B cell (primary cell): ENCODE data around the gene GNAS. TPM values are rescaled to one million over a fixed set of nuclear protein-coding genes. Genes with fewer than 3 reads are reported as not detected.

ENCODE experiments used
- ATAC-seq: fragments of 200-7000 bp; cut with Tn5 transposase; one replicate; pipeline ENCODE4 v1.10.0; 2021; ENCODE audit warnings: low read depth, mild to moderate bottlenecking, moderate number of reproducible peaks, moderate library complexity
- CTCF ChIA-PET: fragments of 350-600 bp; sonication (Branson Sonifier 250); formaldehyde crosslinking; loops from one replicate; lab custom pipeline; 2021; ENCODE audit warnings: antibody characterized with exemption, inconsistent platforms; lab: Charles Lee
- POLR2A ChIA-PET: fragments of 350-600 bp; sonication (Branson Sonifier 250); formaldehyde crosslinking; loops from one replicate; lab custom pipeline; 2021; ENCODE audit warnings: antibody characterized with exemption; lab: Charles Lee
- DNase-seq: peaks from one replicate; pipeline ENCODE4 v3.0.0; 2013
- H2AFZ ChIP-seq: 2 replicates; pipeline ENCODE4 v1.6.1; 2012; ENCODE audit warnings: mild to moderate bottlenecking, low read depth, low read length; ENCODE audit not compliant: insufficient read depth, poor library complexity, severe bottlenecking
- H3K27ac ChIP-seq, 2 donors: 1 replicate in 1 of 2; 2 replicates in 1 of 2; pipeline ENCODE4 v1.5.1; 2012 to 2013; ENCODE audit warnings: low read length in 2 of 2, mild to moderate bottlenecking in 2 of 2, moderate library complexity in 1 of 2
- H3K27me3 ChIP-seq, 4 experiments: fragments of 200-600 bp in 1 of 4; sonication (generic) in 1 of 4; replicated peaks in 1 of 4; 1 replicate in 2 of 4; 2 replicates in 2 of 4; pipeline versions ENCODE4 v1.6.1 to v1.7.0; 2013 to 2016; ENCODE audit warnings: low read length in 3 of 4, mild to moderate bottlenecking in 2 of 4, mixed read lengths in 1 of 4, moderate library complexity in 1 of 4; ENCODE audit not compliant: insufficient read depth in 4 of 4, control insufficient read depth in 3 of 4; ENCODE audit errors: control extremely low read depth in 1 of 4
- H3K36me3 ChIP-seq, 2 experiments: replicated peaks in 1 of 2; 1 replicate in 1 of 2; 2 replicates in 1 of 2; pipeline versions ENCODE4 v1.6.1 to v1.7.1; 2013; ENCODE audit warnings: low read length in 1 of 2; ENCODE audit not compliant: insufficient read depth in 2 of 2, control insufficient read depth in 1 of 2; ENCODE audit errors: control extremely low read depth in 1 of 2, extremely low read depth in 1 of 2
- H3K4me1 ChIP-seq, 2 donors: fragments of 200-600 bp in 1 of 2; sonication (generic) in 1 of 2; 1 replicate in 1 of 2; 2 replicates in 1 of 2; pipeline versions ENCODE4 v1.5.1 to v1.6.1; 2013 to 2017; ENCODE audit warnings: low read length in 2 of 2; ENCODE audit not compliant: control insufficient read depth in 2 of 2, insufficient read depth in 2 of 2
- H3K4me2 ChIP-seq: replicated peaks from 2 replicates; pipeline ENCODE3; 2012; ENCODE audit warnings: mild to moderate bottlenecking, low read depth, low read length; ENCODE audit not compliant: poor library complexity, severe bottlenecking
- H3K4me3 ChIP-seq, 5 experiments: fragments of 200-600 bp in 1 of 5; sonication (generic) in 1 of 5; 1 replicate in 3 of 5; 2 replicates in 2 of 5; pipeline versions ENCODE4 v1.5.1 to v1.7.0; 2011 to 2016; ENCODE audit warnings: low read length in 4 of 5, mild to moderate bottlenecking in 4 of 5, low read depth in 2 of 5, control low read depth in 1 of 5, moderate library complexity in 1 of 5; ENCODE audit not compliant: insufficient read depth in 1 of 5; ENCODE audit errors: control extremely low read depth in 1 of 5, extremely low read depth in 1 of 5
- H3K79me2 ChIP-seq: fragments of 200-600 bp; sonication (generic); one replicate; pipeline ENCODE4 v1.6.0; 2016; ENCODE audit warnings: low read length; ENCODE audit not compliant: control insufficient read depth, insufficient read depth
- H3K9ac ChIP-seq: fragments of 200-600 bp; sonication (generic); 2 replicates; pipeline ENCODE4 v1.6.1; 2017; ENCODE audit warnings: mild to moderate bottlenecking, low read length, moderate library complexity
- H3K9me3 ChIP-seq, 3 donors: one replicate each; pipeline versions ENCODE4 v1.6.1 to v1.7.1; 2013; ENCODE audit warnings: low read length in 2 of 3; ENCODE audit not compliant: control insufficient read depth in 2 of 3, insufficient read depth in 1 of 3; ENCODE audit errors: control extremely low read depth in 1 of 3
- H4K20me1 ChIP-seq: 2 replicates; pipeline ENCODE4 v1.6.0; 2012; ENCODE audit warnings: mild to moderate bottlenecking, low read length; ENCODE audit not compliant: insufficient read depth, control insufficient read depth, poor library complexity, severe bottlenecking
- H3K27ac Mint-ChIP-seq: one replicate; pipeline ENCODE4 v1.8.0; 2021; ENCODE audit warnings: mixed read lengths
- H3K27me3 Mint-ChIP-seq: one replicate; pipeline ENCODE4 v1.8.0; 2021; ENCODE audit warnings: mixed read lengths
- H3K4me1 Mint-ChIP-seq: one replicate; pipeline ENCODE4 v1.8.0; 2021; ENCODE audit warnings: mixed read lengths
- H3K4me3 Mint-ChIP-seq: one replicate; pipeline ENCODE4 v1.8.0; 2021; ENCODE audit warnings: mixed read lengths
- H3K9me3 Mint-ChIP-seq: one replicate; pipeline ENCODE4 v1.8.0; 2022; ENCODE audit warnings: mixed read lengths; ENCODE audit not compliant: insufficient read depth
- CTCF ChIP-seq: fragments of 200-600 bp; IDR thresholded peaks from one replicate; pipeline ENCODE4 v1.8.0; 2022; ENCODE audit warnings: antibody characterized with exemption, mild to moderate bottlenecking
- EZH2 ChIP-seq: IDR thresholded peaks from 2 replicates; pipeline ENCODE4 v1.6.1; 2012; ENCODE audit warnings: borderline replicate concordance, low read depth, mild to moderate bottlenecking, moderate library complexity, low read length; ENCODE audit not compliant: insufficient read depth, poor library complexity, severe bottlenecking
- WGBS: methylation state at CpG from one replicate; pipeline ENCODE4 v1.1.5; 2013; ENCODE audit warnings: missing lambda C conversion rate; ENCODE audit not compliant: insufficient coverage; 5-methylcytosine and 5-hydroxymethylcytosine counted together
- intact Hi-C: fragments of 100-400 bp; cut with micrococcal nuclease; formaldehyde crosslinking; loops from one replicate; pipeline ENCODE4 v1.10.0; 2022
- polyA plus RNA-seq: library from polyadenylated mRNA; depleted of rRNA; stranded (reverse); fragments of >200 nt; gene quantifications from 2 replicates; pipeline ENCODE4 v1.2.3, GENCODE V29; 2012
- total RNA-seq, 2 donors: library from RNA; stranded (reverse); fragments of 120-200 nt in 1 of 2; gene quantifications; 1 replicate in 1 of 2; 2 replicates in 1 of 2; pipeline versions ENCODE4 v1.2.3 to v1.2.4, GENCODE V29; 2013 to 2022

The GNAS gene
- total and polyA plus RNA-seq, 2 donors (not counting 1 experiment from before 2014, with no cell fraction given), result 714 to 1,181 TPM

- Mint-ChIP-seq H3K27ac (no peak overlapping the region), H3K4me3 (no peak overlapping the region), H3K27me3 (peaks cover 22% of the 10 kb centered on the region), H3K4me1 (no peaks in the 10 kb centered on the region), H3K9me3 (no peaks in the 10 kb centered on the region)
- H4K20me1 ChIP-seq, result no peaks in the 10 kb centered on the region
- no peaks in the 10 kb centered on the region for H3K36me3 ChIP-seq
- intact Hi-C loops, result no loop called here
- H3K27me3 ChIP-seq, result peaks cover 0 to 7% (median 6%) of the 10 kb centered on the region in 4 experiments
- DNase-seq, result no peak
- ChIA-PET POLR2A (no interaction called here), CTCF (interaction anchor here (0.9 to 6.6 kb wide), 8 partner anchors 11 to 633 kb away, joined by 3 to 58 read pairs (median 4); no protein-coding TSS in a partner anchor)
- no peaks in the 10 kb centered on the region for H3K9me3 ChIP-seq
- H3K4me2 ChIP-seq, result no peak overlapping the region
- H3K4me3 ChIP-seq, result no peak overlapping the region
- H3K9ac ChIP-seq, result no peak overlapping the region
- no peaks in the 10 kb centered on the region for H3K79me2 ChIP-seq
- no peak overlapping the region for H3K27ac ChIP-seq
- H2AFZ ChIP-seq, result no peak overlapping the region
- no peak for ATAC-seq
- TF ChIP-seq EZH2, result no peak
- TF ChIP-seq CTCF, result no peak
- WGBS, result 79% methylated on average over 3 of the region's 7 CpGs
- H3K4me1 ChIP-seq, result no peaks in the 10 kb centered on the region
Observed at GRCh38 chr20:58863044-58863790, 10.7 kb downstream of the GNAS start.

- TF ChIP-seq EZH2, result no peak
- peak; percentile 55 for TF ChIP-seq CTCF
- Mint-ChIP-seq H3K4me3 (no peak overlapping the region), H3K27me3 (peaks cover 22% of the 10 kb centered on the region), H3K27ac (no peak overlapping the region), H3K4me1 (no peaks in the 10 kb centered on the region), H3K9me3 (no peaks in the 10 kb centered on the region)
- H3K4me2 ChIP-seq, result no peak overlapping the region
- DNase-seq (peak; percentile 48), ATAC-seq (no peak)
- H3K36me3 ChIP-seq, result no peaks in the 10 kb centered on the region
- peaks cover 0 to 10% (median 3%) of the 10 kb centered on the region in 4 experiments for H3K27me3 ChIP-seq
- no peak overlapping the region for H3K27ac ChIP-seq
- no peak overlapping the region for H3K9ac ChIP-seq
- ChIA-PET POLR2A (no interaction called here), CTCF (interaction anchor here (0.9 to 6.6 kb wide), 9 partner anchors 10 to 631 kb away, joined by 3 to 58 read pairs (median 4); no protein-coding TSS in a partner anchor)
- intact Hi-C loops, result loop anchor here (1.0 kb wide), 1 partner anchor 343 kb away; no protein-coding TSS in a partner anchor
- peaks cover 0 to 2% of the 10 kb centered on the region in 2 donors for H3K4me1 ChIP-seq
- no peaks in the 10 kb centered on the region for H4K20me1 ChIP-seq
- H2AFZ ChIP-seq, result no peak overlapping the region
- H3K9me3 ChIP-seq, result no peaks in the 10 kb centered on the region
- no CpG with 5 or more reads among the region's 2 CpGs for WGBS
- H3K79me2 ChIP-seq, result no peaks in the 10 kb centered on the region
- H3K4me3 ChIP-seq, result no peak overlapping the region
Observed at GRCh38 chr20:58864346-58864745, 11.8 kb downstream of the GNAS start.
